A549 (cell line): Measurements from ENCODE around the gene TBC1D22A.

Experiments used
- CTCF ChIP-seq: fragments of >200 bp; sonication (Bioruptor Twin); formaldehyde crosslinking; IDR thresholded peaks from 3 replicates; pipeline ENCODE4 v1.5.1; 2016
- EHF ChIP-seq: fragments of 250-450 bp; sonication (Bioruptor Pico); IDR thresholded peaks from 2 replicates; pipeline ENCODE4 v1.5.0; 2020; ENCODE audit warnings: mild to moderate bottlenecking
- ELK1 ChIP-seq: fragments of 150-350 bp; IDR thresholded peaks from 2 replicates; pipeline ENCODE4 v1.6.1; 2014; ENCODE audit warnings: low read depth, mild to moderate bottlenecking, low read length
- EP300 ChIP-seq, 2 experiments: fragments of >200 bp; sonication (Bioruptor Twin); formaldehyde crosslinking; IDR thresholded peaks; 2 replicates in 1 of 2; 3 replicates in 1 of 2; pipeline ENCODE4 v1.6.1; 2016 to 2017
- MAX ChIP-seq: IDR thresholded peaks from 2 replicates; pipeline ENCODE4 v1.6.1; 2012
- MYC ChIP-seq: IDR thresholded peaks from 2 replicates; pipeline ENCODE4 v1.6.1; 2012; ENCODE audit warnings: mild to moderate bottlenecking, inconsistent platforms, low read length, improper control_type of control experiment, borderline replicate concordance
- POLR2A ChIP-seq: IDR thresholded peaks from 2 replicates; pipeline ENCODE4 v1.6.1; 2012; ENCODE audit warnings: mild to moderate bottlenecking, low read length
- RAD21 ChIP-seq, 2 experiments: fragments of >200 bp in 1 of 2; sonication (Bioruptor Twin) in 1 of 2; formaldehyde crosslinking in 1 of 2; IDR thresholded peaks in 1 of 2; conservative IDR thresholded peaks in 1 of 2; 2 replicates in 1 of 2; 3 replicates in 1 of 2; pipeline ENCODE4 v1.6.1; 2012 to 2018; ENCODE audit warnings: inconsistent platforms in 1 of 2
- RARB ChIP-seq: fragments of 250-450 bp; sonication (Bioruptor Pico); IDR thresholded peaks from 2 replicates; pipeline ENCODE4 v1.8.0; 2021; ENCODE audit warnings: mild to moderate bottlenecking, moderate library complexity
- RNF2 ChIP-seq: fragments of 200-600 bp; sonication (generic); IDR thresholded peaks from 2 replicates; pipeline ENCODE4 v1.6.1; 2016; ENCODE audit warnings: low read depth, mild to moderate bottlenecking, antibody characterized with exemption, moderate library complexity, borderline replicate concordance
- SREBF2 ChIP-seq: fragments of 450-650 bp; IDR thresholded peaks from 2 replicates; pipeline ENCODE4 v1.6.1; 2014; ENCODE audit warnings: mild to moderate bottlenecking, moderate library complexity
- TP53 ChIP-seq: fragments of 250-450 bp; sonication (Bioruptor Pico); IDR thresholded peaks from 2 replicates; pipeline ENCODE4 v1.5.0; 2021; ENCODE audit warnings: mild to moderate bottlenecking, moderate library complexity

GRCh38 chr22:46773076-46773475 lies 10.6 kb downstream of the TBC1D22A start:
- no peak for TF ChIP-seq RAD21 (conservative IDR thresholded peaks at IDR 0.05 in 1 of 2, IDR thresholded peaks at IDR 0.05 in 1 of 2)
- TF ChIP-seq ELK1 = no peak
- TF ChIP-seq CTCF = no peak
- TF ChIP-seq POLR2A = no peak
- no peak for TF ChIP-seq EHF (CRISPR knock-in tag)
- no peak for TF ChIP-seq MAX
- TF ChIP-seq RARB (CRISPR knock-in tag) = no peak
- TF ChIP-seq EP300 (IDR thresholded peaks at IDR 0.05) = no peak
- no peak for TF ChIP-seq MYC
- no peak for TF ChIP-seq SREBF2
- TF ChIP-seq TP53 = no peak
- no peak for TF ChIP-seq RNF2
